K562 (cell line): ENCODE data around the gene NDUFV3. TPM values are rescaled to one million over a fixed set of nuclear protein-coding genes. Genes with fewer than 3 reads are reported as not detected.

ENCODE experiments used
- BCL6 ChIP-seq: fragments of 250-450 bp; sonication (Bioruptor Pico); IDR thresholded peaks from 2 replicates; pipeline ENCODE4 v1.4.0; 2020
- GATA2 ChIP-seq: sonication (generic); formaldehyde crosslinking; IDR thresholded peaks from 2 replicates; pipeline ENCODE4 v1.4.0; 2020; ENCODE audit warnings: mild to moderate bottlenecking, missing genetic modification reagents
- HDAC3 ChIP-seq: fragments of 450-650 bp; IDR thresholded peaks from 2 replicates; pipeline ENCODE4 v1.6.1; 2018; ENCODE audit warnings: borderline replicate concordance, mild to moderate bottlenecking, moderate library complexity; ENCODE audit not compliant: partially characterized antibody
- HNRNPLL ChIP-seq: fragments of 200-400 bp; formaldehyde crosslinking; IDR thresholded peaks from 2 replicates; pipeline ENCODE4 v1.6.1; 2017; ENCODE audit warnings: low read length, low read depth, mild to moderate bottlenecking; ENCODE audit not compliant: poor library complexity, severe bottlenecking
- NFXL1 ChIP-seq: fragments of 450-650 bp; formaldehyde crosslinking; IDR thresholded peaks from 2 replicates; pipeline ENCODE4 v1.4.0; 2021; ENCODE audit warnings: mild to moderate bottlenecking
- NUFIP1 ChIP-seq: fragments of 450-650 bp; IDR thresholded peaks from 2 replicates; pipeline ENCODE4 v1.6.1; 2018; ENCODE audit not compliant: partially characterized antibody
- RBBP5 ChIP-seq: fragments of 200-600 bp; sonication (generic); IDR thresholded peaks from 2 replicates; pipeline ENCODE4 v1.6.1; 2012; ENCODE audit warnings: borderline replicate concordance, mild to moderate bottlenecking, low read length, control low read depth, inconsistent platforms; ENCODE audit not compliant: insufficient read depth, poor library complexity, severe bottlenecking
- ZNF695 ChIP-seq: fragments of 450-650 bp; formaldehyde crosslinking; IDR thresholded peaks from 2 replicates; pipeline ENCODE4 v1.4.0; 2020; ENCODE audit warnings: mild to moderate bottlenecking, moderate library complexity
- ZNF76 ChIP-seq: fragments of 250-450 bp; sonication (Bioruptor Pico); IDR thresholded peaks from 2 replicates; pipeline ENCODE4 v1.4.0; 2020; ENCODE audit warnings: mild to moderate bottlenecking, moderate library complexity, borderline replicate concordance
- polyA plus RNA-seq, 8 experiments: library from polyadenylated mRNA; depleted of rRNA in 4 of 8; stranded (reverse) in 5 of 8; unstranded in 3 of 8; fragments of >200 nt; fragmentation: Nextera tagmentation in 2 of 8; fragmentation: Illumina TruSeq in 1 of 8; extraction: Ambion mirVana in 2 of 8; extraction: Trizol in 1 of 8; gene quantifications; 2 replicates each; pipeline versions ENCODE4 v1.2.1 to v1.2.3, GENCODE V29; 2011 to 2014; ENCODE audit warnings: inconsistent platforms in 1 of 8, missing spikeins in 1 of 8
- total RNA-seq, 7 experiments: library from RNA; depleted of rRNA in 6 of 7; stranded (reverse); fragments of >200 nt in 6 of 7; fragmentation: Illumina TruSeq in 2 of 7; extraction: Trizol in 2 of 7; gene quantifications; 2 replicates each; pipeline versions ENCODE4 v1.2.1 to v1.2.3, GENCODE V29; 2011 to 2021; ENCODE audit warnings: low replicate concordance in 1 of 7
- TF ChIP-seq, protein P1 (sequence below): fragments of 450-650 bp; IDR thresholded peaks from 2 replicates; pipeline ENCODE4 v1.6.1; 2017; ENCODE audit warnings: antibody characterized with exemption, mild to moderate bottlenecking
- TF ChIP-seq, protein P2 (sequence below): fragments of 450-650 bp; IDR thresholded peaks from 2 replicates; pipeline ENCODE4 v1.6.1; 2017; ENCODE audit warnings: mild to moderate bottlenecking, moderate library complexity
- TF ChIP-seq, protein P3 (sequence below): fragments of 450-650 bp; IDR thresholded peaks from 2 replicates; pipeline ENCODE4 v1.7.0; 2016; ENCODE audit warnings: borderline replicate concordance
- TF ChIP-seq, protein P4 (sequence below): sonication (generic); formaldehyde crosslinking; IDR thresholded peaks from 2 replicates; pipeline ENCODE4 v1.8.1; 2023; ENCODE audit warnings: mild to moderate bottlenecking, missing genetic modification reagents
- TF ChIP-seq, protein P5 (sequence below): fragments of 450-650 bp; IDR thresholded peaks from 2 replicates; pipeline ENCODE4 v1.7.1; 2018; ENCODE audit warnings: mild to moderate bottlenecking, low read depth; ENCODE audit not compliant: partially characterized antibody
- TF ChIP-seq, protein P6 (sequence below): fragments of 250-450 bp; sonication (Bioruptor Pico); IDR thresholded peaks from 2 replicates; pipeline ENCODE4 v1.5.0; 2020; ENCODE audit warnings: mild to moderate bottlenecking

NDUFV3 gene
- total and polyA plus RNA-seq, 9 of the 15 experiments (the other 6 are each of a cell fraction or from before 2014, with no cell fraction given) = 19.1 to 87.8 (median 74.3) TPM

DNA sequence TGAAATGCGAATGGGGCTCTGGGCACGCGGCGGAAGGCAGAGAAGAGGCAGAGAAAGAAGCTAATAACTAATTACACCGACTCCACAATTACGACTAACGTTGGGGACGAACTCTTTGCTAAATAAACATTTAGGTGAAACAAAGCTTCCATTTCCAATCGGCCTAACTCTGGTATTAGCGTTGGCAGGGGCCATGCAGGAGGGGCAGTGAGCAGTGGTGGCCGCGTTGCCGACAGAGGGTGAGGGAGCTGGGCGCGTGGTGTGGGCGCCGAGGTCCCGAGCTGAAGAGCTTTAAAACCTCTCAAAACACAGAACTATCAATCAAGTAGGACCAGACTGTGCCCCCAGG, 553 bp upstream of the NDUFV3 start (continued):
- TF ChIP-seq, protein P1, sequence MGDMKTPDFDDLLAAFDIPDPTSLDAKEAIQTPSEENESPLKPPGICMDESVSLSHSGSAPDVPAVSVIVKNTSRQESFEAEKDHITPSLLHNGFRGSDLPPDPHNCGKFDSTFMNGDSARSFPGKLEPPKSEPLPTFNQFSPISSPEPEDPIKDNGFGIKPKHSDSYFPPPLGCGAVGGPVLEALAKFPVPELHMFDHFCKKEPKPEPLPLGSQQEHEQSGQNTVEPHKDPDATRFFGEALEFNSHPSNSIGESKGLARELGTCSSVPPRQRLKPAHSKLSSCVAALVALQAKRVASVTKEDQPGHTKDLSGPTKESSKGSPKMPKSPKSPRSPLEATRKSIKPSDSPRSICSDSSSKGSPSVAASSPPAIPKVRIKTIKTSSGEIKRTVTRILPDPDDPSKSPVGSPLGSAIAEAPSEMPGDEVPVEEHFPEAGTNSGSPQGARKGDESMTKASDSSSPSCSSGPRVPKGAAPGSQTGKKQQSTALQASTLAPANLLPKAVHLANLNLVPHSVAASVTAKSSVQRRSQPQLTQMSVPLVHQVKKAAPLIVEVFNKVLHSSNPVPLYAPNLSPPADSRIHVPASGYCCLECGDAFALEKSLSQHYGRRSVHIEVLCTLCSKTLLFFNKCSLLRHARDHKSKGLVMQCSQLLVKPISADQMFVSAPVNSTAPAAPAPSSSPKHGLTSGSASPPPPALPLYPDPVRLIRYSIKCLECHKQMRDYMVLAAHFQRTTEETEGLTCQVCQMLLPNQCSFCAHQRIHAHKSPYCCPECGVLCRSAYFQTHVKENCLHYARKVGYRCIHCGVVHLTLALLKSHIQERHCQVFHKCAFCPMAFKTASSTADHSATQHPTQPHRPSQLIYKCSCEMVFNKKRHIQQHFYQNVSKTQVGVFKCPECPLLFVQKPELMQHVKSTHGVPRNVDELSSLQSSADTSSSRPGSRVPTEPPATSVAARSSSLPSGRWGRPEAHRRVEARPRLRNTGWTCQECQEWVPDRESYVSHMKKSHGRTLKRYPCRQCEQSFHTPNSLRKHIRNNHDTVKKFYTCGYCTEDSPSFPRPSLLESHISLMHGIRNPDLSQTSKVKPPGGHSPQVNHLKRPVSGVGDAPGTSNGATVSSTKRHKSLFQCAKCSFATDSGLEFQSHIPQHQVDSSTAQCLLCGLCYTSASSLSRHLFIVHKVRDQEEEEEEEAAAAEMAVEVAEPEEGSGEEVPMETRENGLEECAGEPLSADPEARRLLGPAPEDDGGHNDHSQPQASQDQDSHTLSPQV = peak; percentile 66
- no peak for TF ChIP-seq NUFIP1
- TF ChIP-seq, protein P2, sequence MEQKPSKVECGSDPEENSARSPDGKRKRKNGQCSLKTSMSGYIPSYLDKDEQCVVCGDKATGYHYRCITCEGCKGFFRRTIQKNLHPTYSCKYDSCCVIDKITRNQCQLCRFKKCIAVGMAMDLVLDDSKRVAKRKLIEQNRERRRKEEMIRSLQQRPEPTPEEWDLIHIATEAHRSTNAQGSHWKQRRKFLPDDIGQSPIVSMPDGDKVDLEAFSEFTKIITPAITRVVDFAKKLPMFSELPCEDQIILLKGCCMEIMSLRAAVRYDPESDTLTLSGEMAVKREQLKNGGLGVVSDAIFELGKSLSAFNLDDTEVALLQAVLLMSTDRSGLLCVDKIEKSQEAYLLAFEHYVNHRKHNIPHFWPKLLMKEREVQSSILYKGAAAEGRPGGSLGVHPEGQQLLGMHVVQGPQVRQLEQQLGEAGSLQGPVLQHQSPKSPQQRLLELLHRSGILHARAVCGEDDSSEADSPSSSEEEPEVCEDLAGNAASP = no peak
- TF ChIP-seq, protein P3, sequence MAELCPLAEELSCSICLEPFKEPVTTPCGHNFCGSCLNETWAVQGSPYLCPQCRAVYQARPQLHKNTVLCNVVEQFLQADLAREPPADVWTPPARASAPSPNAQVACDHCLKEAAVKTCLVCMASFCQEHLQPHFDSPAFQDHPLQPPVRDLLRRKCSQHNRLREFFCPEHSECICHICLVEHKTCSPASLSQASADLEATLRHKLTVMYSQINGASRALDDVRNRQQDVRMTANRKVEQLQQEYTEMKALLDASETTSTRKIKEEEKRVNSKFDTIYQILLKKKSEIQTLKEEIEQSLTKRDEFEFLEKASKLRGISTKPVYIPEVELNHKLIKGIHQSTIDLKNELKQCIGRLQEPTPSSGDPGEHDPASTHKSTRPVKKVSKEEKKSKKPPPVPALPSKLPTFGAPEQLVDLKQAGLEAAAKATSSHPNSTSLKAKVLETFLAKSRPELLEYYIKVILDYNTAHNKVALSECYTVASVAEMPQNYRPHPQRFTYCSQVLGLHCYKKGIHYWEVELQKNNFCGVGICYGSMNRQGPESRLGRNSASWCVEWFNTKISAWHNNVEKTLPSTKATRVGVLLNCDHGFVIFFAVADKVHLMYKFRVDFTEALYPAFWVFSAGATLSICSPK = 0 out of 2 replicates have a peak, but pooled peaks have one; percentile 23
- TF ChIP-seq ZNF76 (CRISPR knock-in tag) = 0 out of 2 replicates have a peak, but pooled peaks have one; percentile 64
- TF ChIP-seq HDAC3 = no peak
- TF ChIP-seq BCL6 = no peak
- TF ChIP-seq, protein P4, sequence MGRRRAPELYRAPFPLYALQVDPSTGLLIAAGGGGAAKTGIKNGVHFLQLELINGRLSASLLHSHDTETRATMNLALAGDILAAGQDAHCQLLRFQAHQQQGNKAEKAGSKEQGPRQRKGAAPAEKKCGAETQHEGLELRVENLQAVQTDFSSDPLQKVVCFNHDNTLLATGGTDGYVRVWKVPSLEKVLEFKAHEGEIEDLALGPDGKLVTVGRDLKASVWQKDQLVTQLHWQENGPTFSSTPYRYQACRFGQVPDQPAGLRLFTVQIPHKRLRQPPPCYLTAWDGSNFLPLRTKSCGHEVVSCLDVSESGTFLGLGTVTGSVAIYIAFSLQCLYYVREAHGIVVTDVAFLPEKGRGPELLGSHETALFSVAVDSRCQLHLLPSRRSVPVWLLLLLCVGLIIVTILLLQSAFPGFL (CRISPR knock-in tag) = no peak
- TF ChIP-seq GATA2 = no peak
- TF ChIP-seq ZNF695 (CRISPR knock-in tag) = 0 out of 2 replicates have a peak, but pooled peaks have one; percentile 39
- no peak for TF ChIP-seq NFXL1 (CRISPR knock-in tag)
- TF ChIP-seq, protein P5, sequence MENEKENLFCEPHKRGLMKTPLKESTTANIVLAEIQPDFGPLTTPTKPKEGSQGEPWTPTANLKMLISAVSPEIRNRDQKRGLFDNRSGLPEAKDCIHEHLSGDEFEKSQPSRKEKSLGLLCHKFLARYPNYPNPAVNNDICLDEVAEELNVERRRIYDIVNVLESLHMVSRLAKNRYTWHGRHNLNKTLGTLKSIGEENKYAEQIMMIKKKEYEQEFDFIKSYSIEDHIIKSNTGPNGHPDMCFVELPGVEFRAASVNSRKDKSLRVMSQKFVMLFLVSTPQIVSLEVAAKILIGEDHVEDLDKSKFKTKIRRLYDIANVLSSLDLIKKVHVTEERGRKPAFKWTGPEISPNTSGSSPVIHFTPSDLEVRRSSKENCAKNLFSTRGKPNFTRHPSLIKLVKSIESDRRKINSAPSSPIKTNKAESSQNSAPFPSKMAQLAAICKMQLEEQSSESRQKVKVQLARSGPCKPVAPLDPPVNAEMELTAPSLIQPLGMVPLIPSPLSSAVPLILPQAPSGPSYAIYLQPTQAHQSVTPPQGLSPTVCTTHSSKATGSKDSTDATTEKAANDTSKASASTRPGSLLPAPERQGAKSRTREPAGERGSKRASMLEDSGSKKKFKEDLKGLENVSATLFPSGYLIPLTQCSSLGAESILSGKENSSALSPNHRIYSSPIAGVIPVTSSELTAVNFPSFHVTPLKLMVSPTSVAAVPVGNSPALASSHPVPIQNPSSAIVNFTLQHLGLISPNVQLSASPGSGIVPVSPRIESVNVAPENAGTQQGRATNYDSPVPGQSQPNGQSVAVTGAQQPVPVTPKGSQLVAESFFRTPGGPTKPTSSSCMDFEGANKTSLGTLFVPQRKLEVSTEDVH = no peak
- no peak for TF ChIP-seq HNRNPLL
- TF ChIP-seq, protein P6, sequence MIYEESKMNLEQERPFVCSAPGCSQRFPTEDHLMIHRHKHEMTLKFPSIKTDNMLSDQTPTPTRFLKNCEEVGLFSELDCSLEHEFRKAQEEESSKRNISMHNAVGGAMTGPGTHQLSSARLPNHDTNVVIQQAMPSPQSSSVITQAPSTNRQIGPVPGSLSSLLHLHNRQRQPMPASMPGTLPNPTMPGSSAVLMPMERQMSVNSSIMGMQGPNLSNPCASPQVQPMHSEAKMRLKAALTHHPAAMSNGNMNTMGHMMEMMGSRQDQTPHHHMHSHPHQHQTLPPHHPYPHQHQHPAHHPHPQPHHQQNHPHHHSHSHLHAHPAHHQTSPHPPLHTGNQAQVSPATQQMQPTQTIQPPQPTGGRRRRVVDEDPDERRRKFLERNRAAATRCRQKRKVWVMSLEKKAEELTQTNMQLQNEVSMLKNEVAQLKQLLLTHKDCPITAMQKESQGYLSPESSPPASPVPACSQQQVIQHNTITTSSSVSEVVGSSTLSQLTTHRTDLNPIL (CRISPR knock-in tag) = no peak
- no peak for TF ChIP-seq RBBP5
